DOHH2 (cell line): ENCODE results near the gene ADGRB3.

Experiments used
- H3F3A ChIP-seq: fragments of 200-600 bp; sonication (generic), shearing (Covaris generic); 2 replicates; pipeline ENCODE4 v1.6.0; 2016; ENCODE audit warnings: antibody characterized with exemption, mild to moderate bottlenecking; ENCODE audit not compliant: control insufficient read depth, insufficient read depth
- H3K27ac ChIP-seq: fragments of 200-600 bp; sonication (generic); 2 replicates; pipeline ENCODE4 v1.5.1; 2014; ENCODE audit warnings: low read depth, mild to moderate bottlenecking, low read length, moderate library complexity
- H3K27me3 ChIP-seq: fragments of 200-600 bp; sonication (generic); 2 replicates; pipeline ENCODE4 v1.6.1; 2014; ENCODE audit warnings: mild to moderate bottlenecking, low read length, mixed read lengths; ENCODE audit not compliant: control insufficient read depth
- H3K36me3 ChIP-seq: fragments of 200-600 bp; sonication (generic); 2 replicates; pipeline ENCODE4 v1.6.1; 2014; ENCODE audit warnings: mild to moderate bottlenecking, low read length, moderate library complexity, mixed read lengths; ENCODE audit not compliant: control insufficient read depth
- H3K4me1 ChIP-seq: fragments of 200-600 bp; sonication (generic); 2 replicates; pipeline ENCODE4 v1.6.1; 2014; ENCODE audit warnings: mild to moderate bottlenecking, low read length, mixed read lengths; ENCODE audit not compliant: control insufficient read depth
- H3K4me2 ChIP-seq: fragments of 200-600 bp; sonication (generic); 2 replicates; pipeline ENCODE4 v1.6.0; 2014; ENCODE audit warnings: mild to moderate bottlenecking, low read length, moderate library complexity
- H3K4me3 ChIP-seq: fragments of 200-600 bp; sonication (generic); 2 replicates; pipeline ENCODE4 v1.5.1; 2014; ENCODE audit warnings: mild to moderate bottlenecking, low read length, mixed read lengths
- H3K79me2 ChIP-seq: fragments of 200-600 bp; sonication (generic); 2 replicates; pipeline ENCODE4 v1.6.1; 2014; ENCODE audit warnings: mild to moderate bottlenecking, low read length, mixed read lengths; ENCODE audit not compliant: control insufficient read depth
- H3K9me2 ChIP-seq: fragments of 200-600 bp; sonication (generic); replicated peaks from 2 replicates; pipeline ENCODE4 v1.6.1; 2014; ENCODE audit warnings: mild to moderate bottlenecking, low read length, mixed read lengths; ENCODE audit not compliant: control insufficient read depth
- H3K9me3 ChIP-seq: fragments of 200-600 bp; sonication (generic); 2 replicates; pipeline ENCODE4 v1.6.1; 2014; ENCODE audit warnings: antibody characterized with exemption, low read length, mixed read lengths; ENCODE audit not compliant: control insufficient read depth, insufficient read depth
- H4K20me1 ChIP-seq: fragments of 200-600 bp; sonication (generic); 2 replicates; pipeline ENCODE4 v1.6.0; 2014; ENCODE audit warnings: low read depth, mild to moderate bottlenecking, antibody characterized with exemption, low read length, moderate library complexity; ENCODE audit not compliant: control insufficient read depth, insufficient read depth
- CTCF ChIP-seq: fragments of 200-600 bp; sonication (generic); IDR thresholded peaks from one replicate; pipeline ENCODE4 v1.5.1; 2014; ENCODE audit warnings: antibody characterized with exemption, mild to moderate bottlenecking, low read depth, low read length; ENCODE audit not compliant: poor library complexity, severe bottlenecking
- EZH2phosphoT487 ChIP-seq: fragments of 200-600 bp; sonication (generic); IDR thresholded peaks from 2 replicates; pipeline ENCODE4 v1.6.1; 2017; ENCODE audit warnings: borderline replicate concordance, mild to moderate bottlenecking, antibody characterized with exemption, low read length, moderate library complexity, mixed read lengths

ADGRB3 gene

DNA sequence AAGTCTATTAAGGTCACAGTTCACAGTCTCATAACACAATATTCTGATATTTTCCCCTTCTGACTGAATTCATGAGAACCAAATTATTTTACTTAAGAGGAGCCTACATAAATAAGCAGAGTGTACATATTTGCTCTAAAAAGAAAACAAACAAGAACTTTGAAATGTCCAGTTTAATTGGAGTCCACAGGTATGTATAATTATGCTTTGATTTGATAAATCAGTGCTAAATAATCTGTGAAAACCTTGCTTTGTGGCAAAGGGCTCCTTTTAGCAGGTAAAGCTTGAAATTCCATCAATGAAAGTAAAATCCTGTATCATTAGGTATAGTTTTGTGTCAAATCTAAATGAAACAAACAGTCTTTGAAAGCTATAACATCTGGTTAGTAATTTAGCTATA is 69.4 kb downstream of the ADGRB3 start:
- Histone ChIP-seq H3K4me3 (no peak overlapping the region), H3K27me3 (no peaks in the 10 kb centered on the region), H3K27ac (no peak overlapping the region), H3K9me2 (no peaks in the 10 kb centered on the region), H3K4me1 (no peaks in the 10 kb centered on the region), H3K36me3 (no peaks in the 10 kb centered on the region), H3K9me3 (no peaks in the 10 kb centered on the region), H3K4me2 (no peak overlapping the region), H4K20me1 (no peaks in the 10 kb centered on the region), H3K79me2 (no peaks in the 10 kb centered on the region), H3F3A (no peaks in the 10 kb centered on the region)
- no peak for TF ChIP-seq EZH2phosphoT487
- no peak for TF ChIP-seq CTCF

GRCh38 chr6:68709091-68709490 is 74.0 kb downstream of the ADGRB3 start:
- TF ChIP-seq CTCF: no peak
- no peak for TF ChIP-seq EZH2phosphoT487
- Histone ChIP-seq H3K36me3 (no peaks in the 10 kb centered on the region), H3K4me1 (no peaks in the 10 kb centered on the region), H4K20me1 (no peaks in the 10 kb centered on the region), H3K9me2 (no peaks in the 10 kb centered on the region), H3F3A (no peaks in the 10 kb centered on the region), H3K4me3 (no peak overlapping the region), H3K79me2 (no peaks in the 10 kb centered on the region), H3K4me2 (no peak overlapping the region), H3K9me3 (no peaks in the 10 kb centered on the region), H3K27ac (no peak overlapping the region), H3K27me3 (no peaks in the 10 kb centered on the region)

DNA sequence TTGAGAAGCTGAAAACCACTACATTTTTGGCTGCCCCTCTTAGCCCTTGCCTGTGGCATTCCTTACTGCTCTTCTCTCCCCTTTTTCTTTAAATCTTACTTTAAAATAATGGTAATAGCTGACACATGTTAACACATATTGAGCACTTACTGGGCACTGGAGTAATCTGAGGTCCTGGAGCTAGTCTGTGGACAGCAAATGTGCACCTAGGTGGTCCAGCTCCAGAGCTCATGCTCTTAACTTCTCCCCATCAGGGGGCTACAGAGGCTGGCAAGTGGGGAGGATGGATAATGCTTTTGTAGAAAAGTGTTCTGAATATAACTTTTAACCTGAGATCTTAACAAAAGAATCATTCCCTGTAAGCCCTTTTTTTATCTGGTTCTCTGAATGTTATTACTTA is 74.8 kb downstream of the ADGRB3 start:
- no peaks in the 10 kb centered on the region for H3K36me3 ChIP-seq
- no peak overlapping the region for H3K4me3 ChIP-seq
- H3K27me3 ChIP-seq: no peaks in the 10 kb centered on the region
- H3K9me3 ChIP-seq: no peaks in the 10 kb centered on the region
- H3K4me2 ChIP-seq: no peak overlapping the region
- H3F3A ChIP-seq: no peaks in the 10 kb centered on the region
- TF ChIP-seq EZH2phosphoT487 (no peak), CTCF (no peak)
- H4K20me1 ChIP-seq: no peaks in the 10 kb centered on the region
- H3K79me2 ChIP-seq: no peaks in the 10 kb centered on the region
- no peak overlapping the region for H3K27ac ChIP-seq
- no peaks in the 10 kb centered on the region for H3K9me2 ChIP-seq
- H3K4me1 ChIP-seq: no peaks in the 10 kb centered on the region

GRCh38 chr6:68710496-68710895 is 75.4 kb downstream of the ADGRB3 start:
- Histone ChIP-seq H3K36me3 (no peaks in the 10 kb centered on the region), H3K79me2 (no peaks in the 10 kb centered on the region), H3K9me3 (no peaks in the 10 kb centered on the region), H3F3A (no peaks in the 10 kb centered on the region), H3K27ac (no peak overlapping the region), H3K4me3 (no peak overlapping the region), H4K20me1 (no peaks in the 10 kb centered on the region), H3K4me2 (no peak overlapping the region), H3K9me2 (no peaks in the 10 kb centered on the region), H3K27me3 (no peaks in the 10 kb centered on the region), H3K4me1 (no peaks in the 10 kb centered on the region)
- TF ChIP-seq CTCF (no peak), EZH2phosphoT487 (no peak)
